Heart left ventricle (tissue), 13 donors: Measurements from ENCODE around the gene LRIG1.

Experiments used
- POLR2A ChIP-seq, 2 donors: fragments of 450-650 bp; IDR thresholded peaks; one replicate each; pipeline ENCODE4 v1.6.1; 2017; ENCODE audit warnings: antibody characterized with exemption in 2 of 2, mild to moderate bottlenecking in 2 of 2, moderate library complexity in 2 of 2
- TF ChIP-seq, protein P1 (sequence below), 12 donors: fragments of 200-600 bp; sonication (generic) in 4 of 12; IDR thresholded peaks; one replicate each; pipeline versions ENCODE4 v1.5.0 to v1.8.0; 2018 to 2022; ENCODE audit warnings: antibody characterized with exemption in 12 of 12, mild to moderate bottlenecking in 5 of 12
- donor health status: ischemic (EF 13 %, LVEDD 7.1; RV severe dilation, severe dysfunction).
- donor health status: DM: no; HTN: yes; CAD: no.
- donor health status: DM: no; HTN: no; CAD: no.
- donor health status: ischemic (EF 25% LVEDD 6.9; RV normal size, moderate dysfunction).
- donor health status: ischemic (EF 25% LVEDD 5.7; RV mildly dilated, moderate dysfunction).
- donor health status: ischemic (EF 35%, LVEDD 5.7; RV mildly dilated, moderate dysfunction).
- donor health status: nonischemic (EF 11% LVEDD 7.7; RV severe dilation, severe dysfunction).
- donor health status: DM: yes; HTN: yes; CAD: no.
- donor health status: PGD.
- donor health status: ischemic (EF 29% LVEDD 5.4; RV normal size, mild dysfunction).
- donor health status: nonischemic (EF 23%, LVEDD 6.1; RV moderate dilation, normal function).

- TF ChIP-seq, protein P1, sequence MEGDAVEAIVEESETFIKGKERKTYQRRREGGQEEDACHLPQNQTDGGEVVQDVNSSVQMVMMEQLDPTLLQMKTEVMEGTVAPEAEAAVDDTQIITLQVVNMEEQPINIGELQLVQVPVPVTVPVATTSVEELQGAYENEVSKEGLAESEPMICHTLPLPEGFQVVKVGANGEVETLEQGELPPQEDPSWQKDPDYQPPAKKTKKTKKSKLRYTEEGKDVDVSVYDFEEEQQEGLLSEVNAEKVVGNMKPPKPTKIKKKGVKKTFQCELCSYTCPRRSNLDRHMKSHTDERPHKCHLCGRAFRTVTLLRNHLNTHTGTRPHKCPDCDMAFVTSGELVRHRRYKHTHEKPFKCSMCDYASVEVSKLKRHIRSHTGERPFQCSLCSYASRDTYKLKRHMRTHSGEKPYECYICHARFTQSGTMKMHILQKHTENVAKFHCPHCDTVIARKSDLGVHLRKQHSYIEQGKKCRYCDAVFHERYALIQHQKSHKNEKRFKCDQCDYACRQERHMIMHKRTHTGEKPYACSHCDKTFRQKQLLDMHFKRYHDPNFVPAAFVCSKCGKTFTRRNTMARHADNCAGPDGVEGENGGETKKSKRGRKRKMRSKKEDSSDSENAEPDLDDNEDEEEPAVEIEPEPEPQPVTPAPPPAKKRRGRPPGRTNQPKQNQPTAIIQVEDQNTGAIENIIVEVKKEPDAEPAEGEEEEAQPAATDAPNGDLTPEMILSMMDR (IDR thresholded peaks at IDR 0.05): no peak
- no peak for TF ChIP-seq POLR2A (IDR thresholded peaks at IDR 0.05)
These were observed 147.3 kb downstream of the LRIG1 start for GRCh38 chr3:66353530-66353929.
